H9 (cell line): ENCODE measurements around the gene ADARB2. TPM values are rescaled to one million over a fixed set of nuclear protein-coding genes. Genes with fewer than 3 reads are reported as not detected.

Source experiments
- DNase-seq: peaks from one replicate; pipeline ENCODE4 v3.0.0-alpha.2; 2017
- H2AFZ ChIP-seq: one replicate; pipeline ENCODE4 v1.6.1; 2013; ENCODE audit warnings: mild to moderate bottlenecking, low read length, control low read depth, moderate library complexity
- H2AK5ac ChIP-seq: 2 replicates; pipeline ENCODE4 v1.6.1; 2013; ENCODE audit warnings: low read length, control low read depth, mixed read lengths; ENCODE audit not compliant: insufficient read length
- H2BK120ac ChIP-seq: one replicate; pipeline ENCODE4 v1.6.1; 2013; ENCODE audit warnings: low read depth, mild to moderate bottlenecking, low read length, control low read depth, inconsistent platforms; ENCODE audit not compliant: poor library complexity, severe bottlenecking
- H2BK12ac ChIP-seq: 2 replicates; pipeline ENCODE4 v1.6.1; 2013; ENCODE audit warnings: low read length, control low read depth, mixed read lengths, low read depth; ENCODE audit not compliant: insufficient read length
- H2BK15ac ChIP-seq: 2 replicates; pipeline ENCODE4 v1.6.1; 2013; ENCODE audit warnings: low read depth, low read length, control low read depth
- H2BK20ac ChIP-seq: one replicate; pipeline ENCODE4 v1.6.1; 2013; ENCODE audit warnings: low read depth, mild to moderate bottlenecking, low read length, control low read depth, inconsistent platforms; ENCODE audit not compliant: poor library complexity, severe bottlenecking
- H2BK5ac ChIP-seq: 2 replicates; pipeline ENCODE4 v1.6.1; 2013; ENCODE audit warnings: low read length, control low read depth, mixed read lengths; ENCODE audit not compliant: insufficient read length
- H3K14ac ChIP-seq: 2 replicates; pipeline ENCODE4 v1.6.1; 2013; ENCODE audit warnings: low read length, control low read depth; ENCODE audit not compliant: insufficient read depth
- H3K18ac ChIP-seq: 2 replicates; pipeline ENCODE4 v1.6.1; 2013; ENCODE audit warnings: low read depth, mild to moderate bottlenecking, mixed read lengths, low read length, control low read depth; ENCODE audit not compliant: insufficient read length
- H3K23ac ChIP-seq: 2 replicates; pipeline ENCODE4 v1.6.1; 2013; ENCODE audit warnings: low read length, control low read depth, mixed read lengths, low read depth; ENCODE audit not compliant: insufficient read length
- H3K23me2 ChIP-seq: 2 replicates; pipeline ENCODE4 v1.6.1; 2013; ENCODE audit warnings: low read depth, mild to moderate bottlenecking, mixed read lengths, low read length, control low read depth; ENCODE audit not compliant: insufficient read length, poor library complexity, severe bottlenecking
- H3K27ac ChIP-seq: 2 replicates; pipeline ENCODE4 v1.5.1; 2013; ENCODE audit warnings: low read length, control low read depth, mixed read lengths, low read depth; ENCODE audit not compliant: insufficient read length
- H3K27me3 ChIP-seq: 2 replicates; pipeline ENCODE4 v1.6.1; 2013; ENCODE audit warnings: low read length, control low read depth, inconsistent platforms; ENCODE audit not compliant: insufficient read depth
- H3K4ac ChIP-seq: 2 replicates; pipeline ENCODE4 v1.6.1; 2013; ENCODE audit warnings: low read depth, mild to moderate bottlenecking, control low read depth, inconsistent platforms, low read length, moderate library complexity
- H3K4me1 ChIP-seq: 2 replicates; pipeline ENCODE4 v1.6.1; 2013; ENCODE audit warnings: low read length, control low read depth, inconsistent platforms; ENCODE audit not compliant: insufficient read depth
- H3K4me2 ChIP-seq: 2 replicates; pipeline ENCODE4 v1.6.1; 2013; ENCODE audit warnings: low read length, control low read depth, mixed read lengths; ENCODE audit not compliant: insufficient read length, insufficient read depth
- H3K56ac ChIP-seq: 2 replicates; pipeline ENCODE4 v1.6.1; 2013; ENCODE audit warnings: low read depth, mild to moderate bottlenecking, mixed read lengths, low read length, control low read depth; ENCODE audit not compliant: insufficient read length
- H3K79me1 ChIP-seq: 2 replicates; pipeline ENCODE4 v1.6.1; 2013; ENCODE audit warnings: low read depth, mild to moderate bottlenecking, moderate library complexity, low read length, control low read depth, inconsistent platforms; ENCODE audit not compliant: insufficient read depth, poor library complexity, severe bottlenecking
- H3K79me2 ChIP-seq: 2 replicates; pipeline ENCODE4 v1.6.1; 2013; ENCODE audit warnings: low read length, control low read depth, inconsistent platforms; ENCODE audit not compliant: insufficient read depth
- H3K9ac ChIP-seq: 2 replicates; pipeline ENCODE4 v1.6.1; 2013; ENCODE audit warnings: low read length, control low read depth, mixed read lengths; ENCODE audit not compliant: insufficient read length; ENCODE audit errors: extremely low read depth
- H3K9me3 ChIP-seq: one replicate; pipeline ENCODE4 v1.6.1; 2013; ENCODE audit warnings: low read depth, low read length, inconsistent platforms; ENCODE audit not compliant: control insufficient read depth
- H3T11ph ChIP-seq: one replicate; pipeline ENCODE4 v1.6.1; 2013; ENCODE audit warnings: mild to moderate bottlenecking, low read length, control low read depth, inconsistent platforms
- H4K20me1 ChIP-seq: one replicate; pipeline ENCODE4 v1.6.1; 2013; ENCODE audit not compliant: control insufficient read depth, insufficient read length, insufficient read depth
- H4K5ac ChIP-seq: 2 replicates; pipeline ENCODE4 v1.6.1; 2013; ENCODE audit warnings: low read depth, mild to moderate bottlenecking, mixed read lengths, low read length, control low read depth; ENCODE audit not compliant: insufficient read length
- H4K8ac ChIP-seq: replicated peaks from 2 replicates; pipeline ENCODE4 v1.6.1; 2013; ENCODE audit warnings: low read length, control low read depth, mixed read lengths, low read depth; ENCODE audit not compliant: insufficient read length
- H4K91ac ChIP-seq: 2 replicates; pipeline ENCODE4 v1.6.1; 2013; ENCODE audit warnings: low read depth, mild to moderate bottlenecking, moderate library complexity, mixed read lengths, low read length, control low read depth; ENCODE audit not compliant: insufficient read length
- H3K27ac Mint-ChIP-seq, 3 experiments: 2 replicates in 2 of 3; 3 replicates in 1 of 3; pipeline ENCODE4 v1.8.0; 2020 to 2021; ENCODE audit warnings: mixed read lengths in 3 of 3, mild to moderate bottlenecking in 1 of 3, moderate library complexity in 1 of 3
- H3K27me3 Mint-ChIP-seq: 2 replicates; pipeline ENCODE4 v1.8.0; 2021; ENCODE audit warnings: low read depth, mild to moderate bottlenecking, moderate library complexity, mixed read lengths
- H3K36me3 Mint-ChIP-seq, 3 experiments: 2 replicates in 2 of 3; 3 replicates in 1 of 3; pipeline ENCODE4 v1.8.0; 2020 to 2021; ENCODE audit warnings: low read depth in 3 of 3, mixed read lengths in 3 of 3; ENCODE audit not compliant: insufficient read depth in 1 of 3
- H3K4me1 Mint-ChIP-seq, 2 experiments: 2 replicates each; pipeline ENCODE4 v1.8.0; 2020; ENCODE audit warnings: mixed read lengths in 2 of 2
- H3K4me3 Mint-ChIP-seq, 2 experiments: 2 replicates in 1 of 2; 3 replicates in 1 of 2; pipeline ENCODE4 v1.8.0; 2020 to 2021; ENCODE audit warnings: mild to moderate bottlenecking in 2 of 2, mixed read lengths in 2 of 2, moderate library complexity in 1 of 2
- H3K9me3 Mint-ChIP-seq, 2 experiments: 2 replicates in 1 of 2; 3 replicates in 1 of 2; pipeline ENCODE4 v1.8.0; 2020; ENCODE audit warnings: mild to moderate bottlenecking in 2 of 2, mixed read lengths in 2 of 2, moderate library complexity in 1 of 2
- CTCF ChIP-seq: fragments of 200-600 bp; sonication (generic); conservative IDR thresholded peaks from 3 replicates; pipeline ENCODE4 v1.8.0; 2021; ENCODE audit warnings: antibody characterized with exemption, mild to moderate bottlenecking
- WGBS: extraction: QIAGEN DNeasy Blood & Tissue Kit; methylation state at CpG from one replicate; pipeline ENCODE4 v1.1.7; 2013; ENCODE audit warnings: missing lambda C conversion rate, low lambda C conversion rate, mixed read lengths; ENCODE audit not compliant: insufficient read length; ENCODE audit errors: extremely low coverage; 5-methylcytosine and 5-hydroxymethylcytosine counted together
- total RNA-seq: library from RNA; stranded (reverse); gene quantifications from 2 replicates; pipeline ENCODE4 v1.2.1, GENCODE V29; 2021

The ADARB2 gene
- total RNA-seq, 1 experiment from 2014 or later = 0.87 TPM

- no peak for TF ChIP-seq CTCF
- Mint-ChIP-seq H3K9me3 (peaks cover 3 to 4% of the 10 kb centered on the region in 2 experiments; a peak in 4 of 5 replicates), H3K4me3 (0 out of 5 replicates have a peak overlapping the region, but pooled peaks of 1 of the 2 experiments have one; percentile 34), H3K4me1 (peaks cover 50 to 55% of the 10 kb centered on the region in 2 experiments), H3K36me3 (peaks cover 0 to 5% (median 2%) of the 10 kb centered on the region in 3 experiments; a peak in 3 of 7 replicates), H3K27me3 (no peaks in the 10 kb centered on the region; the same call in 1 of the 2 replicates), H3K27ac (peak overlapping the region; percentile 98 to 99 (median 99); a peak in 6 of 7 replicates)
- Histone ChIP-seq H4K91ac (peak overlapping the region; percentile 96), H2AFZ (no peak overlapping the region), H3K79me1 (no peaks in the 10 kb centered on the region), H4K20me1 (no peaks in the 10 kb centered on the region), H3K79me2 (no peaks in the 10 kb centered on the region), H2BK12ac (peak overlapping the region; percentile 100), H2BK120ac (no peak overlapping the region), H4K5ac (no peak overlapping the region), H2BK20ac (no peak overlapping the region), H3K4ac (peak overlapping the region; percentile 96), H2AK5ac (peak overlapping the region; percentile 98), H3K18ac (peak overlapping the region; percentile 86), H2BK5ac (peak overlapping the region; percentile 1), H3K56ac (no peak overlapping the region), H2BK15ac (no peak overlapping the region), H3K4me2 (no peak overlapping the region), H3T11ph (no peak overlapping the region), H3K4me1 (peaks cover 17% of the 10 kb centered on the region), H3K9me3 (no peaks in the 10 kb centered on the region), H3K9ac (no peak overlapping the region), H3K27ac (peak overlapping the region; percentile 100), H3K23me2 (peaks cover 7% of the 10 kb centered on the region), H3K14ac (peak overlapping the region; percentile 65; the same call in 1 of the 2 replicates), H4K8ac (no peak overlapping the region), H3K23ac (no peak overlapping the region), H3K27me3 (no peaks in the 10 kb centered on the region)
- WGBS = no CpG with 5 or more reads among the region's 7 CpGs
- DNase-seq = no peak
Observed at GRCh38 chr10:1311726-1312125, 425.6 kb downstream of the ADARB2 start.
